HCEC 1CT (cell line): ENCODE measurements around the gene PHF12.
"Not testable (repeated sequence)": the region's sequence is repeated elsewhere in the genome, so short reads cannot be mapped to it uniquely, and the experiment has no call there.

Source experiments
- DNase-seq: peaks from one replicate; pipeline ENCODE4 v3.0.0-alpha.2; 2017

Gene PHF12

DNA sequence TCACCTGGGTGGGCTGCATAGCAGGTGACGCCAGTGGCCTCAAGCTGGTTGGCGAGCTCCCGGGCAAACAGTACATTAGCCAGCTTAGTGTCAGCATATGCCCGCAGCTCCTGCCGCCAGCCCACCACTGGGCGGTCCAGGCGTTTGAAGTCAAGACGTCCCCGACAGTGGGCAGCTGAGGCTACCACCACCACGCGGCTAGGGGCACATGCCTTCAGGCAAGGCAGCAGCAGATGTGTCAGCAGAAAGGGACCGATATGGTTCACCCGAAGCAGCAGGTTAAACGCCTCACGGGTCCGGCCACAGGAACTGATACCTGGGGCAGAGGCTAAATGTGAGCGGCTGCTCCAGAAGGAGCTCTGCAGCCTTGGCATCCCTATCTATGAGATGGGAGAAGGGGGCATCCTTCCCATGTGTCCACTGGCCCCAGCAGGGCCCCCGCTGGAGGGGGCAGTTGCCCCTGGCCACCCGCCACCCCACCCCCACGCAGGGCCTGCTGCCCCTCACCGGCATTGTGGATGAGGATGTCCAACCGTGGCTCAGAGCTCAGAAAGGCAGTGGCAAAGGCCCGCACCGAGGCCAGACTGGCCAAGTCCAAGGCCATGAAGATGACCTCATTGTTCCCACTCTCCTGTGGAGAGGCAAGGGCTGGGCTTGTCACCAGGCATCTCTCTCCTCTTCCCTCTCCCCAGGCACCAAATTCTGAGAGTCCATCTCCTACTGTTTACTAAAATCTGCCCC lies 50.2 kb downstream of the PHF12 start:
- DNase-seq, result no peak

DNA sequence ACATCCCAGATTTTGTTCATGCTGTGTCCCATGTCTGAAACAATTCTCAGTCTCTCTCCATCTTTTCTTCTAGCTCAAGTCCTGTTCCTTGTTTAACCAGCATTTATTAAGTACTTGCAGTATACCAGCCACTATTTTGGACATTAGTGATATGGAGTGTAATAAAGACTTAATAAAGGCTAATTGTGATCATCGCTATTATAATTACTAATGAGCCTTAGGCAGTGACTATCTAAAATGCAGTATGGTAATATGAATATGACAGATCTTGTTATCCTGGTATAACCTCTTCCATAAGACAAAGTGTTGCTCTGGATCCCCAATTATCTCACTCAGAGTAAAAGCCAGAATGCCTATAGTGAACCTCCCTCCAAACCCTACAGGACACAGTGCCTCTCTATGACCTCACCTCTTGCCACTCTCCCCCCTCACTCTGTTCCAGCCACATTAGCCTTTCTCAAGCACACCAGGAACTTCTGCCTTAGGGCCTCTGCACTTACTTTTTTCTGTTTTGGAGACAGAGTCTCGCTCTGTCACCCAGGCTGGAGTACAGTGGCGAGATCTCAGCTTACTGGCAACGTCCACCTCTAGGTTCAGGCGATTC lies 52.0 kb downstream of the PHF12 start:
- DNase-seq, result no peak

DNA sequence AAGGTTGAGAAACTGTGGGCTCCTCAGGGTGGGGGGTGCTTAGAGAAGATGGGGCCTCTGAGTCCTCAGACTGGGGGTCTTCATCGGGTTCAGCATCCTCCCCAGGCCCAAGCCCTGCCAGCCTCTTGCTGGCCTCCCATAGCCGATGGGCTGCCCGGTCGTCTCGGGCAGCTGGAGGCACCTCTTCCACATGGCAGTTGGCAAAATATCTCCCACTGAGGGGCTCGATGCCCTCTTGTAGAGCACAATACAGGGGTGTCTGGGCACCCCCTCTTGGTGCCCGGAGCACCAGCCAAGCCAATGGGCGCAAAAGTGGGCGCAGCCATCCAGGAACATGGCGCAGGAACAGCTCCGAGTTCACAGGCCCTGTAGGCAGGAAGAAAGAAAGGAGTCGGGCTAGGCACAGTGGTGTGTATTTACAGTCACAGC lies 52.8 kb downstream of the PHF12 start:
- DNase-seq, result no peak

DNA sequence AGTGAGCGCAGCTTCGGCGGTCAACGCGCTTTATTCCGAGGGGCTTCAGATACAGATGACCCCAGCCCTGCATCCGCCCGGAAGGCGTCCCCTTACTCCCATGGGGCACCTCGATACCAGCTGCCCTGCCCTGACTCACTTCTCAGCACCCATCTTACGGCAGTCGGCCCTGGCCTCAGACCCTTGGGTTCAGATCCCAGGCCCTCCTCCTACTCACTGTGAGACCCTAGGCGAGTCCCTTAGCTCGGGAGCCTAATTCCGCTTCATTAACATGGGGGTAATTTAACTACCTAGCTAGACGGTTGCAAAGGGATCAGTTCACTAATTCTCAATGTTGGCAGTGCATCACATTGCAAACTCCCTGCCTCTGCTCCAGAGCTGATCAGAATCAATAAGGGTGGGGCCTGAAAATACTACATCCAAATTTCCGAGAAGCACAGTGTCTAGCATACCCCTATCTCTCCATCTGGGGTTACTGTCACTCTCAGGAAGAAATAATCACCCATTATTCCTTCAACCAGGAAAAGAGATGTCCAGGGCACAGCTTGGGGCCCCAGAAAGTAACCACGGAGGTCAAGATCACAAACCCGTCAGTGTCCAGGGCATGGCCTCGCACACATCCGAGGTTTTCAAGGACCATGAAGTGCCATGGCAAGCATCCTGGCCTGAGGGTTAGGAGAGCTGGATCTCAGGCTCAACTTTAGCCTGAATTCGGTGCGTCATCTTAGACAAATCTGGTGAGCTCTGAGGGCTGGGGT lies 53.4 kb downstream of the PHF12 start:
- no peak for DNase-seq

DNA sequence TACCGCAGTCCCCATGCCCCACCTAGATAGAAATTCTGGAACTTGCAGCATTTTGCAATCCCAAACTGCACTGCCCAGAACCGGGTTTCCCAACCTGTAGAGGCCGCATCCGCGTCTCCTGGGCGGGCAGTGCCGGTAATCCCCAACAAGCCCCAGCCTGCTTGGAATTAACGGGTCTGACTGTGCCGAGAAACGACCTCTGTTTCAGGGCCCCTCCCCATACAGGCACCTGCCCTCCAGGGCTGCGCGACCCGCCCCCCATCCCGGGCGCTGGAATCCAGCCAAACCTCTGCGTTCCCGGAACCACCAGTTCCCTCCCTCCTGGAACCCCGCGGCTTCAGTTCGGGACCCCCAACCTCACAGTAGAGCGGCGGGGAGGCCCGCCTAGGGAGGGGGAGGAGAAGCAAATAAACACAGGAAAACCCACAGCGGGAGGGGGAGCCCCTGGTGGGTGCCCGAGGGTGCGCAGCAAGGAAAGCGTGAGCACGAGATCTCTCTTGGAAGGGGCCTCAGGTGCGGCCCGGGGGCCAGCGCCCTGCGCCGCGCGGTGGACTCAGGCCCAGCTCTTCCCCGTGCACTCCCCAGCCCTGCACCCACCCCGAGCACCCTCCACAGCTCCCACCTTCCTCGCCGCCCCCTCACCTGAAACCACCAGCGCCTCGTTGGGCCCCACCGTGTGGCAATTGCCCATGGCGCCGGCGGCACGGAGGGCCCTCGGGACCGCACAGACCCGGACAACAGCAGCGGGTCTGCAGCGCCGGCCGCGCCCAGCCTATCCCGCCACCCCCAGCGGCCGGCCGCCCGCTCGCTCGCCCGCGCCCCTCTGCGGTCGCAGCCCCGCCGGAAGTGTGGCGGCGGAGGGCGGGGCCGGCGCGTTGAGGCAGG lies 54.2 kb downstream of the PHF12 start, which contains the start of gene FLOT2:
Gene FLOT2 (minus strand): TSS at position 850 of the 885 bp plus-strand sequence. CDS start 159 bp downstream, at position 691.
- DNase-seq, result peak; percentile 39

DNA sequence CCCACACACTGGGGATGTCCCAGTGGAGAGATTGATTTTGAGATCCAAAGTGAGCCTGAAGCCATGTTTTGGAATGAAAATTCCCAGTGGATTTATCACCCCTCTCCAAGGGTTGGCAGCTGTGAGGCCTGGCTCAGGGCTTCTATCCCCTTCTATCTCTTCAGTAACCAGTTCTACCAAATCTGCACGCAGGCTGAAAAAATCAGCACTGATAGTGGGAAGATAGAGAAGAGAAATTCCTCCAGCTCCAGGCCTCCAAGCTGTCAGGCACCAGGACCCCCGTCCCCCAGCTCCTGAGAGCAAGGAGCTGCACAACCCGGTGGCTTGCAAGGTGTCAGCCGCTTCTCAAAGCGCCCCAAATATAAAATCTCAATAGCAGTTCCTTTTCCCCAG lies 54.8 kb downstream of the PHF12 start:
- DNase-seq, result no peak

DNA sequence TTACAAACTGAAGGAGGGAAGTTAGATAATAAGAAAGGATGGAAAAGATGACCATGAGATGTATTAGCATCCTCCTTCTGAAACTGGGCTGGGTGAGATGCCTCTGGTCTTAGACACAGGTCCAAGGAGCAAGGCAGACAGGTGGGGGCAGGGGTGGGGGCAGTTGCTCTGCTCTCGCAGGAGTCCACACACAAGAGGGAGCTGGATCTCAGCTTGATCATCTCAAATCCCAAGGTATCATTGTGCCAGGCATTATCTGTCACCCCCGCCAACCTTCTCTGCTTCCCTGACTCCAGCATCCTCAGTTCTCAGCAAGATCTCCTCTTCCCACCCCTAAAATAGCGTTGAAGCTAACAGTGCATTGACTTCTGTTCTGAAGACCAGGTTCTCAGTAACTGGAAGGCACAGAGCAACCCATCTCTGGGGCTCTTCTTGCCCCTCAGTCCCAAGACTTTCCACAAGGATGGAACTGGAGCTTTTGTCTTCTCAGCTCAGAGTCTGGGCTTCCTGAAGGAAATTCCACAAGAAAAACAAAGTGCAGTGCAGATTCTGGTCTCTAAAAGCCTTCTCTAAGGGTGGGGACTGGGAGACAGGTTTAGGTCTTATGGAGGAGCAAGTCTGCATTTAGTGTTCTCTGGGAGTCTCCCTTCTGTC lies 55.4 kb downstream of the PHF12 start:
- DNase-seq, result no peak

DNA sequence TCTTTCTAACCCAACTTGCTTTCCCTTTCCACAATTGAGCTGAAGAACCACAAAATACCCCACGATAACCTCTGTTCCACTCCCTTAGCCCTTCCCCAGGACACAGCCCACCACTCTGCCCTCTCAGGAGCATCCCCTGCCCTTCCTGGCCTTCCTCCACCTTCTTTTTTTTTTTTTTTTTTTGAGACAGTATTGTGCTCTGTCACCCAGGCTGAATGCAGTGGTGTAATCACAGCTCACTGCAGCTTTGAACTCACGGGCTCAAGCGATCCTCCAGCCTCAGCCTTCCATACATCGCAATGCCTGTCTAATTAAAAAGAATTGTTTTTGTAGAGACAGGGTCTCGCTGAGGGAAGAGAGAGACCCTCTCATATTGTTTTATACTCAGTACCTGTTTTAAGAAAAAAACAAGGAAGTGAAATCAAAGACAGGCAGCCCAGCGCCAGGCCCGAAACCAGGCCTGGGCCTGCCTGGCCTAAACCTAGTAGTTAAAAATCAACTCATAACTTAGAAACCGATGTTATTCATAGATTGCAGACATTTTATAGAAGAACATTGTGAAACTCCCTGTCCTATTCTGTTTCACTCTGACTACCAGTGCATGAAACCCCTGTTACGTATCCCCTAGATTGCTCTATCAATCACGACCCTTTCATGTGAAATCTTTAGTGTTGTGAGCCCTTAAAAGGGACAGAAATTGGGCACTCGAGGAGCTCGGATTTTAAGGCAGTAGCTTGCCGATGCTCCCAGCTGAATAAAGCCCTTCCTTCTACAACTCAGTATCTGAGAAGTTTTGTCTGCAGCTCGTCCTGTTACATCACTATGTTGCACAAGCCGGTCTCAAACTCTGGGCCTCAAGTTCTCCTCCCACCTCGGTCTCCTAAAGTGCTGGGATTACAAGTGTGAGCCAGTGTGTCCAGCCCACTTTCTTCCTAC lies 57.8 kb downstream of the PHF12 start:
- not testable (repeated sequence) for DNase-seq

DNA sequence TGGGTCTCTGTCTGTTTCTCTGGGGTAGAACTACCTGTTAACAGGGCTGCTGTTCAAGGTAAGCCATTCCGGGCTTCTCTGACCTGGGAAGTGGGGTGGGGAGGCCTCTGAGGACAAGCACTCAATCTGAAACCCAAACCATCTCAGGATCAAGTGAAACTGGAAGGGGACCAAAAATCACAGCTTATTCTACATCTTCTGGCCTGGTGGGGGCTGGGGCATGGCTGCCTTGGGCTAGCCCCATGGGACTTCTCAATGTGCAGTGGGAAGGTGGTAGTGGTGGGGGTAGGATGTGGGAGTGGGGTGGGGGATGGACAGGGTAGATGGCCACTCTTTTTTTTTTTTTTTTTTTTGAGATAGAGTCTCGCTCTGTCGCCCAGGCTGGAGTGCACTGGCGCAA lies 59.3 kb downstream of the PHF12 start:
- DNase-seq, result no peak

DNA sequence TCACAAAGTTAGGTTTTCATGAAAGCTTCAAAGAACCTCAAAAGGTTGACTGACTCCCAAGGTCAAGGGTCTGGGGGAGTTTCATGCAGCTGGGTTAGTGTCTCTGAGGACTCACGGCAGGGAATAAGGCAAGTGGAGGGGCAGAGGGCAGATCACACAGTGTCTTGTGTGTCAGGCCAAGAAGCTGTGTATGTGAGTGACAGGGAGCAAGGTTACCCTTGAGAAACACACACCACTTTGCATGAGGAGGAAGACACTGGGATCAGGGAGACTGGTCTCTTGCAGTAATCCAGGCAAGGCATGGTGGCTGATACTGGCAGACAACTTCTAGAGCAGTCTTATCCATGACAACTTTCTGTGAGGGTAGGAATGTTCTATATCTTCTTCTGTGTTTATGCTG lies 60.1 kb downstream of the PHF12 start:
- no peak for DNase-seq

DNA sequence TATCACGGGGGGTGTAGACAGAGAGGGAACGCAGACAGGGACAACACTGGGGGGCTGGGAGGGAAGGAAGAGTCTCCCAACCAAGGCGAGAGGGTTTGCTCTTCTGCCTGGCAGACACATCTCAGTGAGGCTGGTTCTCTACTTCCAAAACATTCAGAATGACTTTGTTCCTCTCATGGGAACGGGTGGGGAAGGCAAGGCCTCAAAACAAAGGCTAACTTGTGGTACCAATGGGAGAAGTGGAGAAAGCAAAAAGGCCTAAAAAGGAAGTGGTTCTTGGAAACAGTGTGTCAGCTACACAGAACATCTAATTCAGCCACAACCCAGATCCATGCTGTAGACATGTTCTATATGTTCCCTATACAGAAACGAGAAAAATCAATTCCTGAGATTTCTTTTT lies 61.3 kb downstream of the PHF12 start:
- no peak for DNase-seq

DNA sequence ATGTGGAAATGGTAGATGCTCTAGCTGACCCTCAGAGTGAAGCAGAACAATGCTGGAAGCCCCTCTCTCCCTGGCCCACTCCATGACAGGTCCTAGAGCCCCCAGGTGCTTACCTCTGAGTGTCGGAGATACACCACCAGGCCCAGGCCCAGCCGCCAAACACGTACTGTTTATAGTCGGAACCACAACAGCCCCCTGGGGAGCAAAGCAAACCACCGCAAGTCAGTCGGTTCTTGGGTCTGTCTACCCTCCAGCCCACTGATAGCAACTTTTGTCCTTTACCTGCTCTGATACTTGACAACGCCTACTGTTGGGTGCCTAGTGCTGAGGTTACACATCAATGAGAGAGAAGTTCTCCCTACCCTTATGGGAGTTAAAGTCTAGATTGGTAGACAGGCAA lies 62.5 kb downstream of the PHF12 start:
- DNase-seq, result no peak

DNA sequence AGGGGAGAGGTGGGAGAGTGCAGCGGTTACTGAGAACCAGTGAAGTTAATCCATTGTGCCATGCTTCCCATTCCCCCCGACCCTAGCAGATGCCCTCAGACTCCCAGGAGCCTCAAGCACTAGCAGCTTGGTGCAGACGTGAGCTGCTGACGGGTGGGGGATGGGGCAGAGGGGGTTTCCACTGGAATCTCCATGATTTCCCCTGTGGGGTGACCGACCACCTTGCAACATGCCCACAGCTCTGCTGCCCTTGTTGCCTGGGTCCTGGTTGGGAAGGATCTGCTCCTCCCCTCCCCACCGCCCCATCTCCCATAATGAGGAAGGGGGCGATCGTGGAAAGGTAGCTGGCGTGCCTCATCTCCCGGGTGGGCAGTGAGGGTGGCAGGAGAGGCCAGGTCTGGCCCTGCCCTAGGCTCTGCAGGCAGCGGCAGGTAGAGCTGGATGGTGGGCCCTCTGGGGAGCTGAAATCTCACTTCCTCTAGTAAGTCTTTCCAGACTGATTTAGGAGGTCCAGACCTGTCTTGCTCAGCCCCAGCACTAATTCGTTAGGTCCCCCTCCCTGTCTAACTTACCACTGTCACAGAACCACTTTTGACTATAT lies 63.3 kb downstream of the PHF12 start:
- DNase-seq, result no peak

DNA sequence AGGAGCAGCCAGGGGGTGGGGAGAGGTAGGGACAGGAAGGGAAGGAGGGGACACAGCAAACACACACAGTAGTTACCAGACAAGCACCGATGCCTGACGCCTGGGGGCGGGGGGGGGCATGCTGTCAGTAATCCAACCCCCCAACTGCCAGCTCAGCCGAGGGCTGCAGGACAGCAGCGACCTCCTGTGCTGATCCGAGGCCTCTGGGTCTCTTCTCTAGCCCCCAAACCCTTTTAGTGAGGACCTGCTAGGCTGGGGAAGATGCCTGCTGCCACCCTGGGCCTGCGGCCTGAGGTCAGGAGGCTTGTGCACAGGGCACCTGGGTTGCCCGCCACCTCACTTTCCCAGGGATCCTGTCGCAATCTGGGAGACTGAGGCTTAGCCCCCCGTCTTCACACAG lies 65.4 kb downstream of the PHF12 start:
- no peak for DNase-seq

DNA sequence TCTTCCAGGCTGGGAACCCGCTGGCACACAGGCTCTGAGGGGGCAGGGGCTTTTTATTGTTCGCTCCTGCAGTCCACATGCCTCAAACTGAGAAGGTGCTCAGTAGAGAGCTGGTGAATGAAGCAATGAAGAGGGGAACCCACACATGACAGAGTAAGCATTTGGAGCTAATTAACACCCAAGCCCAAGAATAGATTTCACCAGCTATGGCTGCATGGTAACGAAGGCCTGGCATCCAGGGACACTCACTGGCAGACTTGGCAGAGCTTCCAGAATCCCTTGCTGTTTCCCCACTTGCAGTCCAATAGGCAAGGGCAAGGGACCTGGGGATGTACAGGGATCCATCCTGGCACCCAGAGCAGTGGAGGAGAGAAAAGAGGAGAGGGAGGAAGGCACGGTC lies 66.0 kb downstream of the PHF12 start:
- no peak for DNase-seq

DNA sequence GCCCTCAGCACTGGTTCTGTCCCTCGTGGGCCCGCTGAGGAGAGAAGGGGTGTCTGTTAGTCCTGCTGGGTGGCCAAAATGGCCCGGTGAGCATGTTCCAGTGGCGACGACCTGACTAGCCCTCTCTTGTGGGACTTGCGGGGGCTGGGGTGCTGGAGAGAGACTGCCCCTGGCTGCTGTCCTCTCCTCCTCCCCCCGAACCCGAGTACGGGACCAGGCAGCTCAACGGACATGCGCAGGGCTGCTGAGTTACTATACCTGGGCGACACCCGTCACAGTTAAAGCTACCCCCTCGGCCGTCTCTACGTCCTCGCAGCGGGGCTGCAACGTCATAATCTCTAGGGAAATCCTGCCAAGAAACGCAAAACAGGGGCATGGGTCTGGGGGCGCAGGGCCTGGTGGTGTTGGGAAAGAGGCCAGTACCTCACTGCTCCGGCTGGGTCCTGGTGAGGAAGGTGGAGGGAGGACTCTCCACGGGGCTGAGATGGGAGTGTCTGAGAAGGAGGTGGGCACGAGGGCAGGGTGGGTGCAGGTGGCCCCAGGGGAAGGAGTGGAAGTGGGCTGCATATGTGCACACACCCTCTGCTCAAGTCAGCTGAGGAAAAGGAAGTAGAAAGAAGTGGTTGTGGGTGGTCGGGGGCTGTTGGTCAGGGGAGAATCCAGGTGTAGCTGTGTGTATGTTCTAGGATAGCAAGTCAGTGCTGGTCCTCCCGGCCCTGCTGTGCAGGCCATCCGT lies 67.2 kb downstream of the PHF12 start:
- no peak for DNase-seq

DNA sequence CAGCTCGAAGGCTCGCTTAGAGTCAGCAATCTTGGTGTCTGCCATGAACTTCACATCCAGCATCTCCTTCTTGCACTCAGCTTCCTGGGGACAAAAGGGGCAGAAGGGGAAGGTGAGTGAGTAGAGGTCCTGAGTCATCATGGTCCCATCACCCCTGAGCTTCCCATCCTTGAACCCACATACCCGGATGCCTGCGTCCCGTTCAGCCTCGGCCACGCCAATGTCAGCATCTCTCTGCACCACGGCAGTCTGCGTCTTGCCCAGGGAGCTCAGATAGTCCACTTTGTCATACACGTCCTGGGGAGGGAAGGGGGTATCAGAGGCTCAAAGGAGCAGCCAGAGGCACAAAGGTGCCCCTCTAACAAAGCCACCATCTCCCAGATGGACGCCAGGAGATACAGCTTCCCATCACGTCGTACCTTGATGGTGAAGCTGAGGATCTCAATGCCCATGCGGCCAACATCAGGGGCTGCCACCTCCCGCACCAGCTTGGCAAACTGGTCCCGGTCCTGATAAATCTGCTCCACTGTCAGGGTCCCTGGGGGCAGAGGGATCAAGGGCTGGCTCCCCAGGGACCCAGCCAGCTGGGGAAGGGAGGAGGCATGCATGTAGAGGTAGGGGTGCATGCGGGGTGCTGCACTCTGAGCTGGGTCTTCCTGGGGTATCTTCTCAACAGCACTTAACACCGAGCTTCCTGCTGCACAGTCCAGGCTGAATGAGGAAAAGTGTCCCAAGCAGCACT lies 69.0 kb downstream of the PHF12 start:
- DNase-seq, result no peak

DNA sequence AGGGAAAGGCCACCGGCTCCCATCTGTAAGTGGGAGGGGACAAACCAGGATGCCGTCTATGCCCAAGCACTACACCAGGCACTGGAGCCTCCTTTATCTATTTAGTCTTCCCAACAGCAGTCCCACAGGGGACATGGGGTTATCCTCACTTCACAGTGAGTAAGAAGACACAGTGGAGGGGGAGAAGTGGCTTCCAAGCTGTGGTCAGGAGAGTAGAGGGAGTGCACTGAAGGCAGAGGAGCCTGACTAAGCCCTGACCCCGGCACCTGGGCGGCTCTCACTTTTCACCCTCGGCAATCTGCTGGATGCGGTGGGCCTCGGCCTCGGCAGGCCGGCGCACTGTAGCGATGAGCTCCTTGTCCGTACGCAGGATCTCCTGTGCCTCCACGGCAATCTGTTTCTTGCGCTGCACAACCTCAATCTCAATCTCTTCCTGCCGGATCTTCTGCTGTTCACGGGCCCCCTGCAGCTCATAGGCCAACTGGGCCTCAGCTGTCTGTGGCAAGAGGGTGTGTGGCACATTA lies 69.7 kb downstream of the PHF12 start:
- DNase-seq, result no peak

DNA sequence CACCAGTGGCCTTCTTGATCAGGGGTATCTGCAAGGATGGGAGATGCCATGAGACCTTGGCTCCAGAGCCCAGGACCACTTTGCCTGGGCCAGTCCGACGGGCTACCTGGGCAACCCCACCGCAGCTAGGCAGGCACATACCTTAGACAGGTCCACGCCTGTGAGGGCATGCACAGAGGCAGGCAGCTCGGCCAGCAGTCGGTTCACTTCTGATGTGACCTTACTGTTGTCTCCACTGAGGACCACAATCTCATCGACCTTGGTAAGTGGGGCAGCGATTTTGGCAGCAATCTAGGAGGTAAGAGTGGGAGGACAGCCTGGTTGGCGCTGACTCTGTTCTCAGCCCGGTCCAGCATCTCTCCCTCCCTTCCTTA lies 70.8 kb downstream of the PHF12 start:
- no peak for DNase-seq
